GM18907 (cell line): Measurements from ENCODE around the gene NELFA.

ENCODE experiments used
- ATAC-seq: cut with Tn5 transposase; IDR thresholded peaks from one replicate; pipeline ENCODE4 v1.9.1; 2021; ENCODE audit warnings: mild to moderate bottlenecking, moderate library complexity; ENCODE audit not compliant: unreplicated experiment

Gene NELFA

DNA sequence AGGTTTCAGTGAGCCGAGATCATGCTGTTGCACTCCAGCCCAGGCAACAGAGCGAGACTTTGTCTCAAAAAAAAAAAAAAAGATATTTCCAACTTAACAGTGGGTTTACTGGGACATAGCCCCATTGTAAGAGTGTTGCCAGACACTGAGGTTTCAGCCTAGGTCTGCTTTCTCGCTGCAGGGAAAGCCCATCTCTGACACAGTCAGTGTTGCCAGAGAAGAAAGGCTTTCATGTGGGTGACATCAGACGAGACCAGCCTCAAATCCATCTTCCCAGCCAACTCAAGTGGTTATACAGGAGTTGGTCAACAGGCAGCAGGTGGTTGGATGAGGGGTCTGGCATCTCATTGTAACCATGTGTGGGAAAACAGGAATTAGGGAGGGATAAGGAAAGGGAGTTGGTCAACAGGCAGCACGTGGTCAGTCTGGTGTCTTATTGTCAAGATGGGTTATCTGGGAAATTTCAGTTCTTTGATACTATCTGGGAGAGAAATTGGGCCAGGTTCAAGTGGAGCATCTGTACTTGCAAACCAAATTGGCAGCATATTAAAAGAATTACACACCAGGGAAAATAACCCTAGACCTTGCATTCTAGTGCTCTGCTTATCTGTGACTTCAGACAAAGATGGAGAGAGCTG lies 41.1 kb downstream of the NELFA start:
- no peak for ATAC-seq

DNA sequence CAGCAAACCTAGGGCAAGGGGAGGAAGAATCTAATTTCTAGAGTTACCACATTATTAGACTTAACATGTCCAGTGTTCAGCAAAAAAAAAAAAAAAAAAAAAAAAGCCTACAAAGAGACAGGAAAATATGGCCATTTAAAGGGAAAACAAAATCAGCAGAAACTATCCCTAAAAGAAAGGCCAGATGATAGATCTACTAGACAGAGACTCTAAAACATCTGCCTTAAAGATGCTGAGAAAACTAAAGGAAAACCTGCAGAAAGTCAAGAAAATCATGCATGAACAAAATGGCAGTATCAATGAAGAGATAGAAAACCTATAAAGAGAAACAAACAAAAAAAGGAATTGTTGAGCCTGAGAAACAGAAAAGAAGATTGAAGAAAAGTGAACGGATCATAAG lies 43.8 kb downstream of the NELFA start:
- ATAC-seq, result no peak

DNA sequence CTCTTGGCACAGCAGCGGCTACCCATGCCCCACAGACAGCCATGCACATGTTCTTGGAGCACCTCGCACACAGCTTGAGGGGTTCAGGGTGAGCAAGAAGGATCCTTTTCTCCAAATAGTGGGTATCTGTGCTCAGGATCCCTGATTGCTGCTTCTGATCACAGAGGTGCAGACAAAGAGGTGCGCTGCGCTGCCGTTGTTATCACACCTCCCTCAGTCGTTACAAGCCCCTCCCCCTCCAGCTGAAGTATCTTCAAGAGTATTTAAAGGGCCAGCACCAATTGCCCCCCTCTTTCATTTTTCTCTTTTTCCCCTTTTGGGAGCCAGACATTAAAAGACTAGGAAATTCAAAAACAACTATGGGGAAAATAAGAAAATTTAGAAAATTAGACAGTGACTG lies 44.3 kb downstream of the NELFA start:
- no peak for ATAC-seq

DNA sequence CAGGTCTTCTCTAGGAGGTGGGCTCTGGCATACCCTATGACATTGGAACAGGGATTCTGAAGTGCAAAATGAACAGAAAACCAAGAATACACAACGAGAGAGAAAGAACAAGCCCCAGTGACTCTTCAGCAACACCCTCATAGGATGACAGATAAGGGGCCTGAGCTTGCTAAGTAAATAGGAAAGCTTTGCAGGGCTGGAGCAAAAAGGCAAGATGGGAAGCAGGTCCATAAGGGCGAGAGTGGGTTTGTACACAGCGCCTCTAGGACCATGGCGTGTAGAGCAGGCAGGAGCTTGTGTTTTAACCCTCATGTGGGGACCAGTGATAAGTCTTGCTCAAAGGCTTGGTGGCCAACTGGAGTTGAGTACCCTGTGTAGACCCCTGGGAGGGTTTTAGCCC lies 45.8 kb downstream of the NELFA start:
- no peak for ATAC-seq

DNA sequence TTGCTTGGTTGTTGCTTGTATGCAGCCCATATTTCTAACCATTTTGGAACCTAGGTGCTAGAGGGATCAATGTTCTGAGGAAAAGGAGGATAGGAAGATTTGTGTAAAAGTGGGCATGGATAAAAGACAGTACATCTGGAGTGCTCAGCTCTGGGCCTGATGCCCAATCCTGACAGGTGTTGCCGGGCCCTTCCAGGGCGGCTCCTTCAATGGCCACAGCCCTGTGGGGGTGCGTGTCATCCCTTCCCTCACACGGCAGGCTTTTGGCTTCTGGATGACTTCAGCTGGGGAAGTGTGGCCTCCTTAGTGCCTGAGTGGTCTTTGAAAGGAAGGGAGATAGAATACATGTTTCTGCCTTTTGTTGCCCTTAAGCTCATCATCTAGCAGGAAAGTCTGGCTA lies 47.2 kb downstream of the NELFA start:
- ATAC-seq, result no peak

DNA sequence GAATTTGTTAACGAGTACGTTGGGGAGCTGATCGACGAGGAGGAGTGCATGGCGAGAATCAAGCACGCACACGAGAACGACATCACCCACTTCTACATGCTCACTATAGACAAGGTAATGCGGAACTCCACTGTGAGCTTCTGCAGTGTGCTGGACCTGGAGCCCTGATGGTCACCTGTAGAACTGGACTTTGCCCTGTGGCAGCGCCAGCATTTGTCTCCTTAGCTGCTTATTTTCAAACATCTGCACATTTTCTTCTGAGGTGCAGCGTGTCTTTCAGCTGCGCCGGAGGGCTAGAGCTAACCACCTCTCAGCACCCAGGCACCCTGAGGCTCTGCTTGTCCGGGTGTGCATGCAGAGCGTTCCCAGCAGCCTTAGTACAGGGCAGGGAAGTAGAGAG lies 47.7 kb downstream of the NELFA start:
- no peak for ATAC-seq

DNA sequence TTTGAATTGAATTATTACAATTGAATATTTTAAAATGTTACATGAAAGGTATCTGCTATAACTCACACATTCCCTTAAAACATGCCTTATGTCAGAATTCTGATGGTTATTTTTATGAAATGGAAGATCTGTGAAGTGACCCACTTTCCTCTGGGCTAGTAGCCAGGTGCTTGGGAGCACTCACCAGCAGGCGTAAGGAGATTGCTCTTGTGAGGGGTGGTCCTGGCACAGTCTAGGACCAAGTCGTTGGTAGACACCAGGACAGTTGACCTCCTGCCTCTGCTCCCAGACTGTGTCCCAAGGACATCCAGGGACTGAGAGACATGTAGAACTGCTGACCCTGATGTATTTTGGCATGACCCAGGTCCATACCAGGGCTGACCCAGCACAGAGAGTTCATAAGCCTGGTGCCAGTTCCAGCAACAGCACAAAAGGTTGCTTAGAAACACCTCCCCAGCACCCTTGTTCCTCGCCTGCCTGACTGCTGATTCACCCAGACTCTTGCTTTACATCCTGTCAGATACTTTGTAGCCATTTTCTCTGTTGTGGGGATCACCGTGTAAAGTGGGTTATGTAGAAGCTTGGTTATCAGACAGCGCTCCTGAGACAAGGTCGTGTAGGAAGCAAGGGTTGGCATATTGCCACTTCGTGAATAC lies 48.5 kb downstream of the NELFA start:
- no peak for ATAC-seq

DNA sequence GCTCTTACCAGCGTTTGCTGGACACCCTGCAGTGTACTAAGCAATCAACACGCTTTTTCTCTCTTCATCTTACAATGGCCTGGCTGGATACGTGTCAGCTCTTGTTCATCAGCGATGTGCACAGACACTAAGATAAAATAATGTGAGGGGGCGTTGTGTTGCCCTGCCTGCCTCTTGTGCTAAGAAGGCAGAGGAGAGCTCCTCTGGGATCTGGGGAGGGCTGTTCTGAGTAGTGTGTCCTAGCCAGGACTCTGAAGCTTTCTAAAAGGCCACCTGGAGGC lies 49.7 kb downstream of the NELFA start:
- ATAC-seq, result no peak

DNA sequence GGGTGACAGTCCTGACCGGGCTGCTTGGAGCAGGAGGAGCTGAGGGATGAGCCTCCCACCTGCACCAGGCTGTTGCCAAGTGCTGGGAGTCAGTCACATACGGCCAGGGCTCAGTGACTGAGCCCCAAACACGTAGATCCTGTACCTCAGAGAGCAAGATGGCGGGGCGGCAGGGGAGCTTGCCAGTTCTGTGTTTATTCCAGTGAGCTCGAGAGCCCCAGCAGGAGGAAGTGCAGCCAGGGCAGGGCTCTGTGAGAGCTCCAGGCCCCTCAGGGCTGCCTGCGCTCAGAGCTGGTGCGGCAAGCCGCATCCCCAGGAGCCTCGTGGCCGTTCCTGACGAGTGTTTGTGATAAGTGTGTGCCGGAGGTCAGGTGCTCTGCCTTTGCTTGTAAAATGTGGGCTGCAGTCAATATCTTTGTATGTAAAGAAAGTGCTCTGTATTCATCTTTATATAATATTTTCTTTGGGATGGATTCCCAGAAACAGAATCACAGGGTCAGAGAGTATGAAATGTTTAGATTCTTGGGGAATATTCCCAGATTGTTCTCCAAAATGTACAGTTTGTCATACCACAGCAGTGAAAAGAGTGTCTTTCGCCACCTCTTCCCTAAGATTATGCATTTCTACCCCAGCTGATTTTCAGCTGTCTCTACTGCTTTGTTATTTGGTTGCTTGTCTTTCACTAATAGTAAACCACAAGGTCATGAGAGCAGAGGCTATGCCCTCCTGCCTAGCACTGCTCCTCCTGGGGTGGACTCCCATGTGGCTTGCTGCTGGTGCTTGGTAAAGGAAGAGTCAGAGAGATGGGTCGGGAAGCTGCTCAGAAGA lies 50.3 kb downstream of the NELFA start:
- no peak for ATAC-seq

DNA sequence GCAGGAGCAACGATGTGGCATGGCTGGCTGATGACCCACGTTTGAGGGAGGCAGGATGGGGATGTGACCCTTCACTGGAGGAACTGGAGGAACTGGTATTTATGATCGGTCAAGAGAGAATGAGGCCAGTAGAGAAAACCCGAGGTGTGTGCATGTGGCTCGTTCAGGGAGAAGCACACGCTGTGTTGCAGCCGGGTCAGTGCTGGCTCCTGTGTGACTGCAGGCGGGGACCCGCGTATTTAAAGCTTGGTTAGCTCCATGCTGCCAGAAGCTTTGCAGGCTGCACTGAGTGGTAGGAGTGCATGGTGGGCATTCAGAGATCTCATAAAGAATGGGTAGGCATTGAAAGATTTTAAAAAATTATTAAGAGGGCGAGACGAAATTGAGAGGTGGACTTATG lies 52.1 kb downstream of the NELFA start:
- ATAC-seq, result no peak

DNA sequence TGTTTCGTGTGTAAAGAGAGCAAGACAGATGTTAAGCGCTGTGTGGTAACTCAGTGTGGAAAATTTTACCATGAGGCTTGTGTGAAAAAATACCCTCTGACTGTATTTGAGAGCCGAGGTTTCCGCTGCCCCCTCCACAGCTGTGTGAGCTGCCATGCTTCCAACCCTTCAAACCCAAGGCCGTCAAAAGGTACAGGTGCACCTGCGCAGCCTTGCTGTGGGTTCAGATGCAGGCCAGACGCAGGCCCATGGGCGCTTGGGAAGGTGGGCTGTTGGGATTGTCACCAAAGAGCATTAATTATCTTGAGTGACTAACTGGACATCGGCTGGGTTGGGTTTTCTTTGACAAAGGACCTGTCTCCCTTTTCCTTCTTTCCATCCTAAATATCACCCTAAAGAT lies 55.4 kb downstream of the NELFA start:
- ATAC-seq, result no peak

DNA sequence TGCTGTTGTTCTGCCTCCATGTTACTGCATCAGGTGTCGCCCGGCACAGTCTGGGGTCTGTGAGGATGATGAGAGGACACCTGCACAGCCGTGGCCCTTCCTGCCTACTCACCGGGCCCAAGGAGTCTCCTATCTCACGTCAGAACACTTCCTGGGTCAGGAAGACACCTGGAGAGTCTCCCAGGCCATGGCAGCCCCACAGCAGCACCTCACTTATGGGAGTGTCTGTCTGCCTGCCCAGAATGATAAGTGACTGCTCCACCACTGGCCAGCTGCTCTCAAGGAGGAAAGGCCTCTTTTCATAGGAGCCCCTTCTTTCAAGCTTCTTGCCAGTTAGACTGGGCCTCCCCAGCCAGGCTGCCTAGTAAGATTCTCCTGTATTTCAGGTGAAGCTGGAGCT lies 56.1 kb downstream of the NELFA start:
- ATAC-seq, result no peak

DNA sequence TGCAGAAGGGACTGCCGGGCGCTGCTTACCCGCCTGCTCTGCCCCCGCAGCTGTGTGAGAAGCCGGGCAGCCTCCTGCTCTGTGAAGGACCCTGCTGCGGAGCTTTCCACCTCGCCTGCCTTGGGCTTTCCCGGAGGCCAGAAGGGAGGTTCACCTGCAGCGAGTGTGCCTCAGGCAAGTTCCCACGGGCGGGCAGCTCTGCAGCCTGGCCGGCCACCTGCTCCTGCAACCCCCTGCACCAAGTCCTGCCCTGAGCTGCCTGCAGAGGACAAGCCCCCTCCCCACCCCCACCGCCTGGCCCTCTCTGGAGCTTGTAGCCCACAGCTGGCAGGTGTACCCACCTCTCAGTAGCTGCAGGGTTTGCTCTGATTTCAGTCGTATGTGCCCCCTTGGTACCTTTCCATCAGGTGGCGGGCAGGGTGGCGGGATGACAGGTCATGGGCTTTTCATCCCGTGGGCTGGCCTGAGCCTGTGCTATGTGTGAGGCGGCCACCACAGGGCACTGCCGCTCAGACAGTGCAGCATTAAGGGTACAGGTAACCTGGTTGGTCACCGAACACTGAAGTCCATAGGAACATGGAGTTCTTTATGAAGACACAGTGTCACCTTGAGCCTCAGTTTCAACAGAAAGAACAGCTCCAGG lies 56.6 kb downstream of the NELFA start:
- ATAC-seq, result no peak

DNA sequence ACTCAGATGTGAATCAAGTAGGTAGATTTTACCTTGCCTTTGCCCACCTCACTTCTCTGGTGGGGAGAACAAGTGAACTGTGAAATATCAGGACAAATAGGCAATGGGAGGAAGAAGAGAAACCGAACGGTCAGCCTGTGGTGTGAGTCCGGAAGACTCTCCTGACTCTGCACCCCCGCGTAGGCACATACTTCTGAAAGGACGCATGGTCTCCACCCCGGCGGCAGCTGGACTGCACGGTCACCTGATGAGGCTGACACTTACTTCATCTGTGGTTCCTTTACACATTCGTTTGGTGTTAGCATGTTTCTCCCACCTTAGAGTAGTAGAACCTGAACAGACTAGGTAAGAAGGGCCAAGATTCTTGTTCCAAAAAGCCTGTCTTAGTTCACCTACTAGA lies 58.4 kb downstream of the NELFA start:
- no peak for ATAC-seq

DNA sequence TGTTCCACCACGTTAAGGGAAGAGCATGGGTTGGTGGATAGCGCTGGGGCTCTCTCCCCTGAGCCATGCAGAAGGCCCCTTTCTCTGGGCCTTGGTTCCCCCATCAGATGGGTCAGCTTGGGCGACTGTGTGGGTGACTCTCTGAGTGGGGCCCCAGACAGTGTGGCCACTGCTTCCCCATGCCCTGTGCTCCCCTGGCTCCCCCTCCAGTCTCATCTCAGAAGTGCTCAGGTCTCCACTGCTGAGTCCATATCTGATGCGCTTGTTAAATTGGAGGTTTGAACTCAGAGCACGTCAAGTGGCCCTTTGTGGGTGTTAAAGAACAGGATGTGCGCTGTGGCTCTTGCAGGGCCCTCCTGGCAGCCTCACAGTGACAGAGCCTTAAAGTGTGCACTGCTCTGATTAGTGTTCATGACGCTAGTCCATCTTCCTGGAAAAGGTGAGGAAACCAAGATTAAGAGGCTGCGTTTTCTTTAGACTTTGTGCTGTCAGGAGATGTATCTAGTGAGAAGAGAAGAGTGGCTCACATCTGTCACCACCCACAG lies 59.8 kb downstream of the NELFA start:
- ATAC-seq, result no peak

DNA sequence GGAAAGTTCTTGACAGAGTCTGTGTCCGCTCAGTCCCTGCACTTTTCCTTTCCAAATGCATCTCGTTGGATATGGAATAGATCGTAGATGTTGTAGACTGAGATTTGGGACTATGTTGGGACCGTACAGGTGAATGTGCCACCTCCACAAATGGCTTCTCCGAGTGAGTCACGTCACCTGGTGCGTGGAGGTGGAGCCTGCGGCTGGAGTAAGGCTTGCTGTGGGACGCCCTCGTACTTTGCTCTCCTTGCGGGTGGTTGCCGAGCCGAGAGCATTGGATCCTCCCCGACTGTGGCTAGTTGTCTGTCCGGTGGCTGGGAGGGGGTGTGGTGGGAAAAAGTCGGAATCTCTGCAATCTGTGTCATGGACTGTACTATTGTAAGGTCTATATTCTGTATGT lies 60.5 kb downstream of the NELFA start:
- no peak for ATAC-seq

DNA sequence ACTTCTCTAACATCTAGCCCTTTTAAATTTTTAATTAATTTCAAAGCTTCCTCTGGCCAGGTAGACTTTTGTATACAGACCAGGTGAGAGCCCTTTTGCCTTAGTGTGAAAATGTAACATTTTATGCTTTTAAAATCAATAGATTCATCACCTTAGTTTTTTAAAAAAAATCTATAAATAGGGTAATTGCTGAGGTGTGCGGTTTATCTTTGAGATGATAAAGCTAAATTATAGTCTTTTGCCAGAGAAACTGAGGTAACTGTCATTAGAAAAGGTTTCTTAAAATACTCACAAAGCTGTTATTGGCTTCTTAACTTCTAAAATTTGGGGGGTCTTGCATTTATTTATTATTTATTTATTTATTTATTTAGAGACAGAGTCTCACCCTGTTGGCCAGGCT lies 62.9 kb downstream of the NELFA start:
- no peak for ATAC-seq

DNA sequence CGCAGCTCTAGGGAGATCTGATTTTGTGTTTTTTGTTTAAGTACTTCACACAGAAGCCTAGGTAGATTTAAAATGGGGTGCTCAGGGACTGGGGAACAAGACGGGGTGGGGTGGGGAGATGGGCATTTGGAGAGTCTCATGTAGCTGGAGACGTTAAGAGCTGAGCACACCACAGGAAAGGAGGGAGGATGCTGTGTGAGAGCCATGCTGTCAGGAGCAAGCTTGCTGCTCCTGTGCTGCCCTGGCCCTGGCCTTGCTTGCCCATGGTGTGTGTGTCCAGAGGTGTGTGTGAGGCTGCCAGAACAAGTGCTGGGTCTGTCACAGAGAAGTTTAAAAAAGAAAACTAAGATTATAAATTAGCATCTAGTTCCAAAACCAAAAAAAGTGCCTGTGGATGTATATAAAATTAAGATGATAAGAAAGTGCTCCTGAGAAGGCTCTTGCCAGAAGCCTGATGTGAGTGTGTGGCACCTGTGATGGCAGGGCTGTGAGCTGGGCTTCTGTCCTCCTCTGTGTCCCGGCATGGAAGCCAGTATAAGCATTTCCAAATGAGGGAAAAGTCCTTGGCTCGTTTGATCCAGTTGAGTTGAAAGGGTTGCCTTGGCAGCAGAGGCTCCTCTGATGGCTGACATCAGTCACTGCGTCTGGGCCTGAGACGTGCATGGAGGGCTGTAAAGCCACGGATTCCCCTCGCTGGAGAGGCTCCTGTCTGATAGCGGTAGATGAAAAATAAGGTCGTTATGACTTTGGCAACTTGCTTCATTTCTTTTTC lies 63.5 kb downstream of the NELFA start:
- ATAC-seq, result no peak

DNA sequence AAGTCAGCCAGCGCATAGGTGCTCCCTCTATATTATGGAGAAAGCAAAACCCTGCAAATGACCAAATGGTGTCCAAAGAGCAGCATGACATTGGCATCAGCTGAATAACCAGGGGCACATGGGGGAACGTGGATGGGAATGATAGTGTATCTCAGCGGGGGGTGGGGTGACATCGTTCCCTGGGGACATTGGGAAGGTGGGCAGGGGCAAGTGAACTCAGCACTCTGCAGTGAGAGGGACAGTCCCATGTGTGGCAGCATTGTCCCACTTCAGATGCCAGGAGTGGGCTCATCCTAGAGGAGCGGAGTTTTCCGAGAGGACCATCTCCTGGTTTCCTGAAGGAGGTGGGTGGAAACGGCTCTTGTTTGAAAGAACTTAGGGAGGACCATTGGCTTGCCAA lies 64.8 kb downstream of the NELFA start:
- no peak for ATAC-seq

DNA sequence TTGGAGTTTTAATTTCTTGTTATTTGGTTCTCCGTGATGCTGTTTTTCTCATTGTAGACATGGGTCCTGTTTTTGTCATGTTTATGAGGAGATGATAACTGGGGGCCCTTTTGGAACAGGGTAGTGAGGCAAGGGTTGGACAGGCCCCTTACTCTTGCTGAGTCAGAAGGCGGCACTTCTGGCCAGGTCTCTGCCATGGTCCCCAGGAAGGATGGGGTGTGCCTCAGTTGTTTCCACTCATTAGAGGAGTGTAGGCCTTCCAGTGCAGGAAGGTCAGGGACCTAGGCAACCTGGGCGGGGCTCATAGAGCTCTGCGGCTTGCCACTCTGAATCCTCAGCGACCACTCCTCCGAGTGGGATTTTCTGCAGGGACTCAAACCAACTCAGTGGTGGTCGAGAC lies 68.2 kb downstream of the NELFA start:
- ATAC-seq, result no peak
